Measurements from ENCODE around the gene EIF4B. TPM values are rescaled to one million over a fixed set of nuclear protein-coding genes. Genes with fewer than 3 reads are reported as not detected.
A peak's percentile ranks its signal among the peaks of the same experiment; 100 is the strongest.

Gene EIF4B
- polyA plus RNA-seq, 1 of the 3 experiments (the other 2 are of a cell fraction), result 267 TPM

DNA sequence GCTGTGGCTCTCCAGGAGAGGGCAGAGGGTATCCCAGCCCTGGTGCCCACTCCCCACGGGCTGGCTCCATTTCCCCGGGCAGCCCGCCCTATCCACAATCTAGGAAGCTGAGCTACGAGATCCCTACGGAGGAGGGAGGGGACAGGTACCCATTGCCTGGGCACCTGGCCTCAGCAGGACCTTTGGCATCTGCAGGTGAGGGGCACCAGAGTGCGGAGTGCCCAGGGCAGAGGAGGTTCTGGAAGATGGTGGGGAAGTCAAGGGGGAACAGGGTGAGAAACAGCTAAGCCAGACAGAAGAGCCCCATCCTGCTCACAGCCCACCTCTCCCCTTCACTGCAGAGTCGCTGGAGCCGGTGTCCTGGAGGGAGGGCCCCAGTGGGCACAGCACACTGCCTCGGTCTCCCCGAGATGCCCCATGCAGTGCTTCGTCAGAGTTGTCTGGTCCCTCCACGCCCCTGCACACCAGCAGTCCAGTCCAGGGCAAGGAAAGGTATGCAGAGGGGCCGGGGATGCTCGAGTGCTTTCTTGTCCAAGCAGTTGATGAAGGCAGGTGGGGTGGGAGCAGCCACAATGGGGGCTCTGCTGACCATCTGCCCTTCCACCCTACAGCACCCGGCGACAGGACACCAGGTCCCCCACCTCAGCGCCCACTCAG is 53.9 kb downstream of the EIF4B start:
- TF ChIP-seq, protein P1, sequence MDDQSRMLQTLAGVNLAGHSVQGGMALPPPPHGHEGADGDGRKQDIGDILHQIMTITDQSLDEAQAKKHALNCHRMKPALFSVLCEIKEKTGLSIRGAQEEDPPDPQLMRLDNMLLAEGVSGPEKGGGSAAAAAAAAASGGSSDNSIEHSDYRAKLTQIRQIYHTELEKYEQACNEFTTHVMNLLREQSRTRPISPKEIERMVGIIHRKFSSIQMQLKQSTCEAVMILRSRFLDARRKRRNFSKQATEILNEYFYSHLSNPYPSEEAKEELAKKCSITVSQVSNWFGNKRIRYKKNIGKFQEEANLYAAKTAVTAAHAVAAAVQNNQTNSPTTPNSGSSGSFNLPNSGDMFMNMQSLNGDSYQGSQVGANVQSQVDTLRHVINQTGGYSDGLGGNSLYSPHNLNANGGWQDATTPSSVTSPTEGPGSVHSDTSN (IDR thresholded peaks at IDR 0.05), result no peak
- TF ChIP-seq, protein P2, sequence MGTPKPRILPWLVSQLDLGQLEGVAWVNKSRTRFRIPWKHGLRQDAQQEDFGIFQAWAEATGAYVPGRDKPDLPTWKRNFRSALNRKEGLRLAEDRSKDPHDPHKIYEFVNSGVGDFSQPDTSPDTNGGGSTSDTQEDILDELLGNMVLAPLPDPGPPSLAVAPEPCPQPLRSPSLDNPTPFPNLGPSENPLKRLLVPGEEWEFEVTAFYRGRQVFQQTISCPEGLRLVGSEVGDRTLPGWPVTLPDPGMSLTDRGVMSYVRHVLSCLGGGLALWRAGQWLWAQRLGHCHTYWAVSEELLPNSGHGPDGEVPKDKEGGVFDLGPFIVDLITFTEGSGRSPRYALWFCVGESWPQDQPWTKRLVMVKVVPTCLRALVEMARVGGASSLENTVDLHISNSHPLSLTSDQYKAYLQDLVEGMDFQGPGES (IDR thresholded peaks at IDR 0.05; ENCODE audit: low read depth, low read length), result no peak
- TF ChIP-seq RAD21 (IDR thresholded peaks at IDR 0.05; ENCODE audit: low read length) (no peak), NFIC (IDR thresholded peaks at IDR 0.05; ENCODE audit: borderline replicate concordance) (no peak), RCOR1 (IDR thresholded peaks at IDR 0.05; ENCODE audit: low read length) (no peak), SIN3A (IDR thresholded peaks at IDR 0.05; ENCODE audit: borderline replicate concordance, low read depth, low read length) (no peak)
- H3K36me3 ChIP-seq (replicated peaks in 1 of 2; ENCODE audit: control insufficient read depth in 1 of 2, insufficient read depth in 2 of 2, low read length in 1 of 2), result peaks cover 35 to 40% of the 10 kb centered on the region in 2 experiments
- H3F3A ChIP-seq (replicated peaks; ENCODE audit: insufficient read depth), result peaks cover 40% of the 10 kb centered on the region
- H2AFZ ChIP-seq (ENCODE audit: low read depth), result no peak overlapping the region
- H3K9me2 ChIP-seq, result no peaks in the 10 kb centered on the region
- no peak overlapping the region for H3K9ac ChIP-seq
- H3K27me3 ChIP-seq (ENCODE audit: insufficient read depth), result no peaks in the 10 kb centered on the region
- H3K27ac ChIP-seq (ENCODE audit: low read depth in 2 of 2, low read length in 1 of 2), result no peak overlapping the region
- CTCF ChIA-PET, result interaction anchor here (1.3 to 14.5 kb wide), 5 partner anchors 8 to 152 kb away, joined by 3 to 385 read pairs (median 7); partner anchors contain the start of genes IGFBP6, SOAT2 and TNS2
- DNase-seq, result no peak
- no peaks in the 10 kb centered on the region for H4K20me1 ChIP-seq (ENCODE audit: insufficient read depth)
- no peak overlapping the region for H3K4me2 ChIP-seq
- no peaks in the 10 kb centered on the region for H3K9me3 ChIP-seq
- no peaks in the 10 kb centered on the region for H3K79me2 ChIP-seq (ENCODE audit: insufficient read depth)
- 93% methylated on average over 14 of the region's 17 CpGs for WGBS (ENCODE audit: low lambda C conversion rate)
- peaks cover 0 to 20% of the 10 kb centered on the region in 2 experiments; a peak in 1 of 4 replicates for H3K4me1 ChIP-seq (ENCODE audit: control insufficient read depth in 1 of 2, insufficient read depth in 2 of 2, low read depth in 1 of 2, low read length in 1 of 2)
- POLR2A ChIA-PET, result interaction anchor here (0.7 to 1.6 kb wide), 4 partner anchors 12 to 19 kb away, joined by 3 to 6 read pairs (median 4); partner anchors contain the start of gene SPRYD3
- H3K4me3 ChIP-seq (ENCODE audit: low read depth in 2 of 2, low read length in 1 of 2), result no peak overlapping the region

DNA sequence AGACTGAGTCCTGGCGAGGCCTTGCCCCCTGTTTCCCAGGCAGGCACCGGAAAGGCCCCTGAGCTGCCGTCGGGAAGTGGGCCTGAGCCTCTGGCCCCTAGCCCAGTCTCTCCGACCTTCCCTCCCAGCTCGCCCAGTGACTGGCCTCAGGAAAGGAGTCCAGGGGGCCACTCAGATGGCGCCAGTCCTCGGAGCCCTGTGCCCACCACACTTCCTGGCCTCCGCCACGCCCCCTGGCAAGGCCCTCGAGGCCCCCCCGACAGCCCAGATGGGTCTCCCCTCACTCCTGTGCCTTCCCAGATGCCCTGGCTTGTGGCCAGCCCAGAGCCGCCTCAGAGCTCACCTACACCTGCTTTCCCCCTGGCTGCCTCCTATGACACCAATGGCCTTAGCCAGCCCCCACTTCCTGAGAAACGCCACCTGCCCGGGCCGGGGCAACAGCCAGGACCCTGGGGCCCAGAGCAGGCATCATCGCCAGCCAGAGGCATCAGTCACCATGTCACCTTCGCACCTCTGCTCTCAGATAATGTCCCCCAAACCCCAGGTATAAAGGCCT is 54.5 kb downstream of the EIF4B start:
- no peaks in the 10 kb centered on the region for H3K9me2 ChIP-seq
- no peaks in the 10 kb centered on the region for H4K20me1 ChIP-seq (ENCODE audit: insufficient read depth)
- H3K9me3 ChIP-seq, result no peaks in the 10 kb centered on the region
- ChIA-PET POLR2A (interaction anchor here (0.7 to 1.6 kb wide), 3 partner anchors 13 to 19 kb away, joined by 3 to 6 read pairs (median 3); partner anchors contain the start of gene SPRYD3), CTCF (interaction anchor here (1.3 to 14.5 kb wide), 7 partner anchors 9 to 152 kb away, joined by 3 to 385 read pairs (median 7); partner anchors contain the start of genes IGFBP6, SOAT2 and TNS2)
- H3K27me3 ChIP-seq (ENCODE audit: insufficient read depth), result no peaks in the 10 kb centered on the region
- DNase-seq, result no peak
- peaks cover 29 to 41% of the 10 kb centered on the region in 2 experiments for H3K36me3 ChIP-seq (replicated peaks in 1 of 2; ENCODE audit: control insufficient read depth in 1 of 2, insufficient read depth in 2 of 2, low read length in 1 of 2)
- H3F3A ChIP-seq (replicated peaks; ENCODE audit: insufficient read depth), result peaks cover 42% of the 10 kb centered on the region
- WGBS (ENCODE audit: low lambda C conversion rate), result 77% methylated on average over 8 of the region's 18 CpGs
- no peak overlapping the region for H3K4me2 ChIP-seq
- no peak overlapping the region for H3K4me3 ChIP-seq (ENCODE audit: low read depth in 2 of 2, low read length in 1 of 2)
- TF ChIP-seq, protein P1 (IDR thresholded peaks at IDR 0.05), result 0 out of 2 replicates have a peak, but pooled peaks have one; percentile 2
- TF ChIP-seq, protein P3, sequence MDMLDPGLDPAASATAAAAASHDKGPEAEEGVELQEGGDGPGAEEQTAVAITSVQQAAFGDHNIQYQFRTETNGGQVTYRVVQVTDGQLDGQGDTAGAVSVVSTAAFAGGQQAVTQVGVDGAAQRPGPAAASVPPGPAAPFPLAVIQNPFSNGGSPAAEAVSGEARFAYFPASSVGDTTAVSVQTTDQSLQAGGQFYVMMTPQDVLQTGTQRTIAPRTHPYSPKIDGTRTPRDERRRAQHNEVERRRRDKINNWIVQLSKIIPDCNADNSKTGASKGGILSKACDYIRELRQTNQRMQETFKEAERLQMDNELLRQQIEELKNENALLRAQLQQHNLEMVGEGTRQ (IDR thresholded peaks at IDR 0.05; ENCODE audit: borderline replicate concordance, low read depth, low read length), result no peak
- H3K9ac ChIP-seq, result no peak overlapping the region
- no peak overlapping the region for H3K27ac ChIP-seq (ENCODE audit: low read depth in 2 of 2, low read length in 1 of 2)
- no peaks in the 10 kb centered on the region for H3K79me2 ChIP-seq (ENCODE audit: insufficient read depth)
- peaks cover 0 to 20% of the 10 kb centered on the region in 2 experiments; a peak in 1 of 4 replicates for H3K4me1 ChIP-seq (ENCODE audit: control insufficient read depth in 1 of 2, insufficient read depth in 2 of 2, low read depth in 1 of 2, low read length in 1 of 2)
- no peak overlapping the region for H2AFZ ChIP-seq (ENCODE audit: low read depth)
